ENCODE results near the gene FNBP1.
"Not testable (repeated sequence)": the region's sequence is repeated elsewhere in the genome, so short reads cannot be mapped to it uniquely, and the experiment has no call there.

FNBP1 gene

GRCh38 chr9:129962451-129962864, 80.5 kb downstream of the FNBP1 start:
- no peak for DNase-seq (ENCODE audit: low spot score)
- no peak for FAIRE-seq

DNA sequence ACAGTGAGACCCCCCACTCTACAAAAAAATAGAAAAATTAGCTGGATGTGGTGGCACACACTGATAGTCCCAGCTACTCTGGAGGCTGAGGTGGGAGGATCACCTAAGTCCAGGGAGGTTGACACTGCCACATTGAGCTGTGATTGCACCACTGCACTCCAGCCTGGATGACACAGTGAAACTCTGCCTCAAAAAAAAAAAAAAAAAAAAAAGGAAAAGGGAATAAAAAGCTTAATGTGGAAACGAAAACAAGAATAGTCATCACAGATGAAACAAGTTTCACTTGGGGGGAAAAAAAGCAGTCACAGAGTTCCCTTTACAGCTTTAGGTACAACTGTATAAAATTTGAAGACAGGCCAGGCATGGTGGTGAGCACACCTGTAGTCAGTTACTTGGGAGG, 84.2 kb downstream of the FNBP1 start:
- DNase-seq (ENCODE audit: low spot score) (no peak), FAIRE-seq (no peak)

GRCh38 chr9:129954868-129955550, 88.0 kb downstream of the FNBP1 start:
- no peak for FAIRE-seq
- no peak for DNase-seq (ENCODE audit: low spot score)

- DNase-seq (ENCODE audit: low spot score) (no peak), FAIRE-seq (no peak)
These were observed 89.3 kb downstream of the FNBP1 start for GRCh38 chr9:129953736-129954135.

- no peak for FAIRE-seq
- no peak for DNase-seq (ENCODE audit: low spot score)
These were observed 90.7 kb downstream of the FNBP1 start for GRCh38 chr9:129952337-129952736.

DNA sequence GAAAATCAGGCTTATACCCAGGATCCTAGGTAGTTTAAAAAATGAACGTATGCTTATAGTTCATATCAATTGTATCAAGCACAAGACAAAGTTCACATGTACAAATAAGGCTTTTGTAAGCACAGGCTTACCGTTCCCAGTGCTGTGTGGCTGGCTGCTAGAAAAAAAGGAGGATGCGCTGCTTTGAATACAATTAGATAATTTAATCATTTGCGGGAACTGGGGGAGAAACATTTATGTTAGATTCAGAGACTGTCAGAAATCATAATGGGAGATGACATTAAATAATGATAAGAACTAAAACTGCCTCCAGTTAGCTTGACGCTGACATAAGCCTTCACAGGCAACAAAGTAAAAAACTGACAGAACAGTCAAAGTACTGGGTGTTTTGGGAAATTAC, 93.2 kb downstream of the FNBP1 start:
- no peak for FAIRE-seq
- DNase-seq (ENCODE audit: low spot score) = no peak

GRCh38 chr9:129948626-129949025, 94.4 kb downstream of the FNBP1 start:
- FAIRE-seq; DNase-seq (ENCODE audit: low spot score): not testable (repeated sequence)

- FAIRE-seq = no peak
These were observed 96.6 kb downstream of the FNBP1 start for GRCh38 chr9:129946246-129946995.

DNA sequence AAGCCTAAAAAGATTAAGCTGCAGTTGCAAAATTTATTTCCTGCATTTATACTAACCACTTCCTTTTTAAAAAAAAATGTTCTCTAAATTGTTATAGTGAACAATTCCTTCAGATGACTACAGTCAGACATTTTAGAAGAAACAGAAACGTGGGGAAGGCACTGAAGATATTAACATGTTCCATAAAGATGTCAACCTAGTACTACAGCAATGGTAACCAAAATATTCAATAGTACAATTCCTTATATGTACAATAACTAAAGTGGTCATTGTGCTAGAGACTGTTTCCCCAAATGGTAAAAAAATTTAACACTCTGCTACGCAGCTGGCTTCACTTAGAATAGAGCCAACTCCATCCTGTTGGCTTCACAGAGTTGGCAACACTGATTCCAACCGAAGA, 97.7 kb downstream of the FNBP1 start:
- DNase-seq (ENCODE audit: low spot score) (no peak), FAIRE-seq (no peak)

More at GRCh38 chr9:129946246-129946995, 96.6 kb downstream of the FNBP1 start:
- DNase-seq (ENCODE audit: low spot score) = no peak

DNA sequence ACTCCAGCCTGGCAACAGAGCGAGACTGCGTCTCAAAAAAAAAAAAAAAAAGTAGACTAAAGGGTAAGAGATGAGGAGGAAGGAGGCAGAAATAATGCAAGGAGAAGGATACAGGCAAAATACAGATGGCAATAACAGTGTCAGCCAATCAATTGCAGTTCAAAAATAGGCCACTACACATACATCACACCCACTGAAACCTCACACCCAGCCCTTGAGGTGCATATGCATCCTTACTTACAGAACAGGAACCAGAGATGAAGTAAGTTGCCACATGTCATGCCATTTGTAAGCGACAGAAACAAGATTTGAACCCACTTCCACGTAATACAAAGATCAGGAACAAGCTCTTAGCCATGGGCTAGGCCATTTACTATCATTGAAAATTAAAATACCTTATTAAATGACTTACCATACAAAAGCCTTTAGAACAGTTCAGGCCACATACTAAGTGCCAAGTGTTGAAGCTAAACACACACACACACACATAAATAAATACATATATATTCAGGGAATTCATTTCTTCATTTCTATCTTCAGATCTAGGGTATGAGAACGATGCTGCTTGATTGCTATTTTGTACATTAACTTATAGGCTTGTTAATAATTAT, 98.4 kb downstream of the FNBP1 start:
- DNase-seq (ENCODE audit: low spot score) (no peak), FAIRE-seq (no peak)

DNA sequence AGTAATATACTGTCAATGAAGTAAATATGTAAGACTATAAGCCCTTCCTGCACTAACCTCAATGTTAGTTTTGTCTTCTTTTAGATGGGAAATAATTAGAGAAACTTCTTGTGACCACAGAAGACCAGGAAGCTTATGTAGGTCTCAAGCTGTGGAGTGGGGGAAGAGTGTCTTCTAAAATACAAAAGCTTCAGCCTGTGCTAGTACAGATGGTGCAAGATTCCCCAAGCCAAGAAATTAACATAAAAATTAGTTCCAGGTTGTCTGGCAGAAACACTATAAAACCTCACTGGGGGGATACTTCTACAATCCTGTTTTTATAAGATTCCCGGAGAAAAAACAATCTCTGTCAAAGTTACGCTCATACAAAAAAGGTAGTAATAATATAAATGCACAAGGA, 103.6 kb downstream of the FNBP1 start:
- no peak for FAIRE-seq
- DNase-seq (ENCODE audit: low spot score) = no peak

DNA sequence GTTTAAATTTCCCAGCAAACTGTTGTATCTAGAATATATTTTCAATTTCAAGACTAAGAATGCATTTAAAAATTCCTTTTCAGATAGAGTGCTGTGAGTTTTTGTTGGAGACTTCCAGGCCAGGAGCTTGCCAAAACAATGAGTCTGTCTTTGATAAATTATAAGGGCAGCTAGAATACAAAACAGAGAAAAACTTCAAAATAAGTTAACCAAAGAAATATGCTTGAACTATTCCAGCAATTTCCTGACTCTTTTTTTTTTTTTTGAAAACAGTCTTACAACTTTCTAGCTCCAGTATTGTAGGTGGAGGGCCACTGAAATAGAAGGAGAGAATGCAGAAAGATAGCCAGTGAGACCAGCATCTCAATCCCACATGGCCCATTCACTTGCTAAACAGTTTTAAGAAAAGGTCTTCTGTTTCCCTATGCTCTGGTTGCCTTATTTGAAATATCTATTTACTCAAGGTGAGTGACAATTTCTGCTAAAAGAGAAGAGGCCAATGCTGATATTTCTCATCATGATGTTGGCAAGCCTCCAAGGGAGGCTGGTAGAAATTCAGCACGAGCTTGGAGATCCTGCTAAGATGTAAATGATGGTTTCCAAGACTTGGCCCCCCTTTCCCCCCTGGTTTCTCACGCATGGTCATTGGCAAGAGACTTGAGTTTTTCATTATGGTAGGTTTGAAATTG, 104.6 kb downstream of the FNBP1 start:
- FAIRE-seq (no peak), DNase-seq (ENCODE audit: low spot score) (no peak)

DNA sequence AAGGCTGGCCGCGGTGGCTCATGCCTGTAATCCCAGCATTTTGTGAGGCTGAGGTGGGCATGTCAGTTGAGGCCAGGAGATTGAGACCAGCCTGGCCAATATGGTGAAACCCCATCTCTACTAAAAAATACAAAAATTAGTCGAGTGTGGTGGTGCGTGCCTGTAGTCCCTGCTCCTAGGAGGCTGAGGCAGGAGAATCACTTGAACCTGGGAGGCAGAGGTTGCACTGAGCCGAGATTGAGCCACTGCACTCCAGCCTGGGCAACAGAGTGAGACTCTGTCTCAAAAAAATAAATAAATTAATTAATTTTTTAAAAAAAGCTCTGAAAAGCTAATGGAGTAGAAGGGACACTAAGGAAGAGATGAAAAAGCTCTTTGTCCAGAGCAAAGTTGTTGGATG, 105.1 kb downstream of the FNBP1 start:
- FAIRE-seq; DNase-seq (ENCODE audit: low spot score): not testable (repeated sequence)

DNA sequence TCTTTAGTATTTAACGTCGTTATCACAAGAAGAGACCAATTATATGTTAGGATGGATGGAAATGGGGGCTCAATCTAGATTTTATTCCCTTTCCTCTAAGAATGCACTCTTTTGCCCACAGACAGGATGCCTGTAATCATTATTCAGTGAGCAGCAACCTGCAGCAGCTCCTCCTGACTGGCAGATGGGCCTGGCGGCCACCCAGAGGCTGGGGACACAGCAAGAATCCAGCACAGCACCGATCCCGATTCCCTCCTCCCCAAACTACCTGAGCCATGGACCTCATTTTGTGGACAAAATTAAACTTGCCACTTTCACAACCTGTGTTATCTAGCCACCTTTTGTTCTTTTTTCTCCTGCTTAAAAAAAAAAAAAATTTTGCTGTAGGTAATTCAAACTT, 106.8 kb downstream of the FNBP1 start:
- FAIRE-seq (no peak), DNase-seq (ENCODE audit: low spot score) (no peak)

- FAIRE-seq = no peak
- DNase-seq (ENCODE audit: low spot score) = no peak
These were observed 108.2 kb downstream of the FNBP1 start for GRCh38 chr9:129934780-129935179.

DNA sequence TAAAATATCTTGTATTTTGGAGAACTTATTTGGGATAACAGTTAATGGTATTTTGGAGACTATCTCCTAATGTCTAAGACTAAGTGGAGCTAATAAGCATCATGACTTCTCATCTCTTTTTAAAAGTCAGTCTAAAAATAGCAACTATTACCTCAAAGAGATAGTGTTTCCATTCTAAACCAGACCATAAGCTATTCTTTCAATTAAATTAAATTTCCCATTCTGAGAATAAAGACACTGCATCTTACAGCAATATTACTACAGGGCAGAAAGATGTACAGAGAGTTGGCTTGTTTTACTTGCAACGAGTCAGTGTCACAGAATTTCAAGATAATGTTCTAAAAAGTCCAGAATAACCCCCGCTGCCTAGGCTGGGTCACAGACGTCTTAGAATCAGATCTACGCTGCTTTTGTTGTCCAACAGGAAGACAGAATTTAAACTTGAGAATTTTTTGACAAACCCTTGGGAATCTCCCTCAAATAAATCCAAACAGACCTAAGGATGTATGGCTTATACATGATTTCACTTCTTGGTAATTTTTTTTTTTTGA, 108.9 kb downstream of the FNBP1 start:
- FAIRE-seq (no peak), DNase-seq (ENCODE audit: low spot score) (no peak)

- FAIRE-seq = no peak
- no peak for DNase-seq (ENCODE audit: low spot score)
These were observed 109.6 kb downstream of the FNBP1 start for GRCh38 chr9:129933185-129934040.

DNA sequence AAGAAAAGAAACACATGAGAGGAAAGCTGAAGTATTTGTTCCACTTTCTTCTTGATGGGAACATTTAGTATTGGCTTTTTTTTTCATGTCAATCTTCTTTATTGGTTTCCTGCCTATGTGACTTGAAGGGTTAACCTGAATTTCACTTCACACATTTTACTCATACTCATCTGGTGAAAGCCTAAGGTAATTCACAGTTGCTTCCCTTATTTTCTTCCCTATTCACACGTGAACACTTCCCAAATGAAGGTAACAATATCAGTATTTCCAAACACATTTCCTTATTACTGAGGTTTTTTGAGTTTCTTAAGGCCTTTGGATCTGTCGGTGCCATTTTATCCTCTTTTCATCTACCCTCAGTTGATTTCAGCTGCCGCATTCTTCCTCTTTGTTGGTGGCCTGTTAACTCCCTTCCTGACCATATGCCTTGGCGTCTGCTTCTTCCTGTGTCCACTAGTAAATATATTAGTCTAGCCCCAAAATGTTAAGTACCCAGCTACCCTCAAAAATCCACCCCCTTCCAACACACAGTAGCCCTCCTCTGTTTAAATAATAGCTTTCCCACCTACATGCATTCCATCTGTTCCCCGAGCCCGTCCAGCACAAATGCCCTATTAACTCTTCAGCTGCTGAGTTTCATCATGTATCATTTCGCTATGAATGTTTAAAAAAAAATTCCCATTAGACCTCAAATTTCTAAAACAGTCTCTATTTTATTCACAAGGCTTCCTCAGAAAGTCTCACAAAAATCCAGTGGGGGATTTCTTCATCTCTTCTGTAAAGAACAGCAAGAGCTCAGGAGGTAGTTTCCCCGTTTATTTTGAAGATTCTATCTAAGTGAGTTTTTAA, 110.5 kb downstream of the FNBP1 start:
- no peak for DNase-seq (ENCODE audit: low spot score)
- FAIRE-seq = no peak

- FAIRE-seq (no peak), DNase-seq (ENCODE audit: low spot score) (no peak)
These were observed 112.2 kb downstream of the FNBP1 start for GRCh38 chr9:129930743-129931142.

Data from urothelium cell line (cell line).